Nephron progenitor cell (in vitro differentiated cells): ENCODE data around the gene STMN1.
A peak's percentile ranks its signal among the peaks of the same experiment; 100 is the strongest.

Experiments used
- DNase-seq: peaks from one replicate; pipeline ENCODE4 v3.0.0; 2021
- H3K27ac Mint-ChIP-seq: 2 replicates; pipeline ENCODE4 v1.8.0; 2021; ENCODE audit warnings: mild to moderate bottlenecking, moderate library complexity, mixed read lengths
- H3K27me3 Mint-ChIP-seq: 2 replicates; pipeline ENCODE4 v1.8.0; 2021; ENCODE audit warnings: mild to moderate bottlenecking, low read depth, mixed read lengths; ENCODE audit not compliant: poor library complexity
- H3K36me3 Mint-ChIP-seq: 2 replicates; pipeline ENCODE4 v1.8.0; 2021; ENCODE audit warnings: low read depth, mixed read lengths
- H3K4me1 Mint-ChIP-seq: 2 replicates; pipeline ENCODE4 v1.8.0; 2021; ENCODE audit warnings: mixed read lengths
- H3K4me3 Mint-ChIP-seq: 2 replicates; pipeline ENCODE4 v1.8.0; 2021; ENCODE audit warnings: mild to moderate bottlenecking, moderate library complexity, mixed read lengths
- H3K9me3 Mint-ChIP-seq: 2 replicates; pipeline ENCODE4 v1.8.0; 2021; ENCODE audit warnings: mild to moderate bottlenecking, moderate library complexity, mixed read lengths
- TF ChIP-seq, protein P1 (sequence below): fragments of 200-600 bp; sonication (generic); IDR thresholded peaks from 2 replicates; pipeline ENCODE4 v1.5.0; 2021; ENCODE audit warnings: antibody characterized with exemption

The STMN1 gene

DNA sequence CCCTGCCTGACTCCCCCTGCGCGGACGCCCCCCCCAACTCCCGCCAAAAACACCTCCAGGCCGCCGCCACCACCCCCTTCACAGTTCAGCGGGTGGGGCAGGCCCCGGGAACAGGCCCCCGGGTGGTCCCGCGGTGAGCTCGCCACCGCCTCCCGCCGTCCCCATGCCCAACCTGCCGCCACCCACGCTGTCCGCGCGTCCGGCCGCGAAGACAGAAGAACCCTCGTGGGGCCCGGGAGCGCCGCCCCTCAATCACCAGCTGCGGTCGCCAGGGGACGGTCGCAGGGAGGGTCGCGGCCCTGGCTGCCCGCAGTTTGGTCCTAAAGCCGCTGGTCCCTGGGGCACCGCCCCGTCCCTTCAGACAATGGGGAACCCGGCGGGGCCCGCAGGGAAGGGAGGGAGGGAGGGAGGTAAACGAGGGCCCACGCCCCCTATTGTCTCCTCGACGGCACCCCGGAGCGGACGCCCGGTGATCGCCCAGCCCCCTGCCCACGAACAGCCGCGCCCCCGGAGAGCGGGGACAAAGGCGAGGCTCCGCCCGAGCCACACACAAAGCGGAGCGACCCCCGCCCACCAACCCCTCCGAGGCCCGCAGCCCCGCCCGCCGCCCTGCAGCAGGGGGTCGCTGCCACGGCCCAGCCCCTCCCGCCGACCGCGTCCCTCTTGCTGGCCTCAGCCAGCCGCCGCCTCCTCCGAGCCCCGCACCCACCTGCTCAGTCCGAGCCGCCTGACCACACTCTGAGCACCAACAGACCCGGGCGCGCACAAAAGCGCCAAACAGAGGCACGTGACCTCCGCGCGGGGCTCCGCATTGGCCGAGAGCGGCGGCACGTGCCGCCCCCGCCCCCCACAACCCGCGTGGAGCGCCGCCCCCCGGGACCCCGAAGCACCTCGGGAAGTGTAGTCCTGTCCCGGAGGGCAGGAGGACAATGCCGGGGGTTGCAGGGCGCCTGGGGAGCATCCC is at the start of gene STMN1:
TSS of gene STMN1 (minus strand) at position 740 of the 964 bp plus-strand sequence. CDS start 1,743 bp downstream, outside the sequence.
- TF ChIP-seq, protein P1, sequence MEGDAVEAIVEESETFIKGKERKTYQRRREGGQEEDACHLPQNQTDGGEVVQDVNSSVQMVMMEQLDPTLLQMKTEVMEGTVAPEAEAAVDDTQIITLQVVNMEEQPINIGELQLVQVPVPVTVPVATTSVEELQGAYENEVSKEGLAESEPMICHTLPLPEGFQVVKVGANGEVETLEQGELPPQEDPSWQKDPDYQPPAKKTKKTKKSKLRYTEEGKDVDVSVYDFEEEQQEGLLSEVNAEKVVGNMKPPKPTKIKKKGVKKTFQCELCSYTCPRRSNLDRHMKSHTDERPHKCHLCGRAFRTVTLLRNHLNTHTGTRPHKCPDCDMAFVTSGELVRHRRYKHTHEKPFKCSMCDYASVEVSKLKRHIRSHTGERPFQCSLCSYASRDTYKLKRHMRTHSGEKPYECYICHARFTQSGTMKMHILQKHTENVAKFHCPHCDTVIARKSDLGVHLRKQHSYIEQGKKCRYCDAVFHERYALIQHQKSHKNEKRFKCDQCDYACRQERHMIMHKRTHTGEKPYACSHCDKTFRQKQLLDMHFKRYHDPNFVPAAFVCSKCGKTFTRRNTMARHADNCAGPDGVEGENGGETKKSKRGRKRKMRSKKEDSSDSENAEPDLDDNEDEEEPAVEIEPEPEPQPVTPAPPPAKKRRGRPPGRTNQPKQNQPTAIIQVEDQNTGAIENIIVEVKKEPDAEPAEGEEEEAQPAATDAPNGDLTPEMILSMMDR: no peak
- Mint-ChIP-seq H3K4me1 (peaks cover 53% of the 10 kb centered on the region), H3K27me3 (no peaks in the 10 kb centered on the region), H3K36me3 (peaks cover 34% of the 10 kb centered on the region), H3K4me3 (peak within 1 kb of the TSS; percentile 96), H3K27ac (peak within 1 kb of the TSS; percentile 56), H3K9me3 (no peaks in the 10 kb centered on the region)
- peak; percentile 95 for DNase-seq

DNA sequence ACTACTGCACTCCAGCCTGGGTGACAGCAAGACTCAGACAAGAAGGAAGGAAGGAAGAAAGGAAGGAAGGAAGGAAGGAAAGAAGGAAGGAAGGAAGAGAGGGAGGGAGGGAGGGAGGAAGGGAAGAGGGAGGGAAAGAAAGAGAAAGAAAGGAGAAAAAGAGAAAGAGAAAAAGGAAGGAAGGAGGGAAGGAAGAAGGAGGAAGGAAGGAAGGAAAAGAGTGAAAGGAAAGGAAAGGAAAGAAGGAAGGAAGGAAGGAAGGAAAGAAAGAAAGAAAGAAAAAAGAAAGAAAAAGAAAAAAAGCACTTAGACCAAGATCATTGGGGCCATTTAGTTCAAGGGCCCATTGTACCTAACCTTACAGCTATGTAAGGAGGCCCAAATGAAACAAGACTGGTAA is 49.3 kb upstream of the STMN1 start:
- peaks cover 8% of the 10 kb centered on the region for H3K27me3 Mint-ChIP-seq
- H3K36me3 Mint-ChIP-seq: peaks cover 35% of the 10 kb centered on the region
- H3K4me1 Mint-ChIP-seq: peaks cover 8% of the 10 kb centered on the region
- H3K4me3 Mint-ChIP-seq: no peak overlapping the region
- no peak for DNase-seq
- peaks cover 13% of the 10 kb centered on the region for H3K9me3 Mint-ChIP-seq
- TF ChIP-seq, protein P1: no peak
- no peak overlapping the region for H3K27ac Mint-ChIP-seq

DNA sequence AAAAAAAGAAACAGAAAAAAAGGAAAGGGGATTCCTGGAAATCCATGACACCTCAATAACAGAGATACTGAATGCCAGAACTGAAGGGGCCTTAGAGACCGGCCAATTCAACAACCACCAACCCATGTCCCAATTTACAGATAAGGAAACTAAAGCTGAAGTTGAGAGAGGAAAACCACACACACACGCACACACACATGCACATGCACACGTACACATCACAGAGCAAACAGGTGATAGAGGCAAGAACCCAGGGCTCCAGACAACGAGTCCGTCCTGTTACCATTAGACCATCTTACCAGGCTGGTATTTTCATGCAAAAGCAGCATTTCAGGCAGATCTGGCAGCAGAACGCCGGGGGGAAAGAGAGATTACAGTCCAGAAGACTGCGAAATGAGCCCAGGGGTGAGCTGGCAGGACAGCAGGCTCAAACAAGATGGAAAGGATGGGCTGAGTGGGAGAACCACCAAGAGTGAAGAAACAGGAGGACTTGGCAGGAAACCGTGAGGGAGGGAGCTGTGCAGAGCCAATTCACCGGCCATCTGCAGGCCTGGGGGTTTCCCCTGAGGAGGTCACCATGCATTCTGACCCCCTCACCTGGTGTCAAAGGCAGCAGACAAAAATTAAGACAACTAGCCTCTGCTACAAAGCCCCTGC is 48.2 kb upstream of the STMN1 start:
- H3K4me1 Mint-ChIP-seq: peaks cover 8% of the 10 kb centered on the region
- no peak for DNase-seq
- peaks cover 8% of the 10 kb centered on the region for H3K27me3 Mint-ChIP-seq
- H3K27ac Mint-ChIP-seq: no peak overlapping the region
- TF ChIP-seq, protein P1: no peak
- peaks cover 23% of the 10 kb centered on the region for H3K36me3 Mint-ChIP-seq
- H3K9me3 Mint-ChIP-seq: peaks cover 13% of the 10 kb centered on the region
- H3K4me3 Mint-ChIP-seq: no peak overlapping the region

DNA sequence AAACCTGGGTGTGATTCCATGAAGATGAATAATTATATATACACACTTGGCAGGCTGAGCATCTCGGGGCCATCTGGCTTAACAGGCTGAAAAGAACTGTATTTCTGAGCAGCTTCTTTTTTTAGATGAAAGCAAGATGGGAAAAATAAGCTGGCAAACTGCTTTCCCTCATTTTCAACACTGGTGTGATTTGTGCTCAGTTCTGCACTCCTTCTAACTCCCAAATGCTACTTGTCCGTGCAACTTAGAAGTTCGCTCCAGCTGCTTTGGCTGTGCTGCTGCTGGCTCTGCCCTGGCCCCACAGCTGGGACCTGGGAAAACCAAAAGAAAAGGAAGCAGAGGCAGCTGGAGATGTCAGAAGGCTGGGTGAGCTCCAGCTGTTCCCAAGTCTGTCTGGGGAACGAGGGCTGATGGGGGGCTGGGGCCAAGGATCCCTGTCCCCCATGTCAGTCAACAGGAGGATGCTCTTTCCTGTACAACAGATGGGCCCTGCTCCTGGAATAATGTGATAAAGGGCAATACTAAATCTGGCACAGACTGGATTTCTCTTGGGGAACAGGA is 46.7 kb upstream of the STMN1 start:
- Mint-ChIP-seq H3K4me3 (no peak overlapping the region), H3K9me3 (peaks cover 6% of the 10 kb centered on the region), H3K36me3 (peaks cover 8% of the 10 kb centered on the region), H3K27ac (no peak overlapping the region), H3K27me3 (peaks cover 8% of the 10 kb centered on the region), H3K4me1 (peaks cover 8% of the 10 kb centered on the region)
- TF ChIP-seq, protein P1: no peak
- DNase-seq: no peak

DNA sequence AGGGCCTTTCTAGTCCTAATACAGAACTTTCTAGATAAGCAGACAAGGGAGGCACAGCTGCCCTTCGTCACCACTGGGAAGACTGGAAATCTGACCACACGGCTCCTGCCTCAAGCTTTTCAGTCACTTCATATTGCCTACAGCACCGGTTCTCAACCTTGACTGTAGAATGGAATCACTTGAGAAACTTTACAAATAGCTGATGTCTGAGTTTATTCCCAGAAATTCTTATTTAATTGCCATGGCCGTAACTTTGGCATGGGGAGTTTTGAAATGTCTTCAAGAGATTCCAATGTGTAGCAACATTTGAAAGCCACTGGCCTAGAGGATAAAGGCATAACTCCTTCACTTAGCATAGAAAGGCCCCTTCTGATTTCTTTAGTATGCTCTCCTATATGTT is 42.4 kb upstream of the STMN1 start:
- TF ChIP-seq, protein P1: no peak
- H3K9me3 Mint-ChIP-seq: peaks cover 8% of the 10 kb centered on the region

More for the DNA sequence above, 42.4 kb upstream of the STMN1 start:
- Mint-ChIP-seq H3K36me3 (peaks cover 7% of the 10 kb centered on the region), H3K27me3 (peaks cover 8% of the 10 kb centered on the region), H3K4me1 (no peaks in the 10 kb centered on the region), H3K4me3 (no peak overlapping the region), H3K27ac (no peak overlapping the region)
- DNase-seq: no peak
